ENCODE data around the gene MSH5. TPM values are rescaled to one million over a fixed set of nuclear protein-coding genes. Genes with fewer than 3 reads are reported as not detected.
A peak's percentile ranks its signal among the peaks of the same experiment; 100 is the strongest.

Gene MSH5
- total and polyA plus RNA-seq, 9 of the 15 experiments (the other 6 are each of a cell fraction or from before 2014, with no cell fraction given): 12.5 to 104 (median 46.6) TPM

DNA sequence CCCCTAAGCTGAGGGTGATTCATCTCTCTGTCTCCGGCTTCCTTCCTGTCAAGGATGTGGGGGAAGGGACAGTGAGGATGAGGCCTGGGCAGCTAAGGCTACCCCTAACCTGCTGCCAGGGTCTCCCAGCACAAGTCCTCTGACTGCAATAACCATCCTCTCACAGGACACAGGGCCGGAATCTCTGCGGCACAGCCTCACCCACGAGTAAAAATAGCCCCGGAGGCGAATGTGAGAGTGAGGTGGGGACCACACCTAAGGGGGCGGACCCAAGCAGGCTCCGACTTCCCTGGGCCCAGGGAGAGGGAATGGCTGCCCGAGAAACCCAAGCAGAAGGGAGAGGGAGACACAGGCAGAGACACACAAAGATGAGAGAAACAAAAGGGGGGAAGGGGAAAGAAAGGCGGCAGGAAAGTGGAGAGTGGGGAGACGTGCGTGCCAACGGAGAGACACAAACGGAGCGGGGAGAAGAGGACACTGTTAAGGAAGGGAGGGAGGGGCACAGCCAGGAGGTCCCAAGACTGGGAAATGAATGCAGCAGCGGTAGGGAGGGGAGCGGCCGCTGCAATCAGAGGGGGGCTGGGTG, 4.9 kb upstream of the MSH5 start (continued):
- TF ChIP-seq, protein P1, sequence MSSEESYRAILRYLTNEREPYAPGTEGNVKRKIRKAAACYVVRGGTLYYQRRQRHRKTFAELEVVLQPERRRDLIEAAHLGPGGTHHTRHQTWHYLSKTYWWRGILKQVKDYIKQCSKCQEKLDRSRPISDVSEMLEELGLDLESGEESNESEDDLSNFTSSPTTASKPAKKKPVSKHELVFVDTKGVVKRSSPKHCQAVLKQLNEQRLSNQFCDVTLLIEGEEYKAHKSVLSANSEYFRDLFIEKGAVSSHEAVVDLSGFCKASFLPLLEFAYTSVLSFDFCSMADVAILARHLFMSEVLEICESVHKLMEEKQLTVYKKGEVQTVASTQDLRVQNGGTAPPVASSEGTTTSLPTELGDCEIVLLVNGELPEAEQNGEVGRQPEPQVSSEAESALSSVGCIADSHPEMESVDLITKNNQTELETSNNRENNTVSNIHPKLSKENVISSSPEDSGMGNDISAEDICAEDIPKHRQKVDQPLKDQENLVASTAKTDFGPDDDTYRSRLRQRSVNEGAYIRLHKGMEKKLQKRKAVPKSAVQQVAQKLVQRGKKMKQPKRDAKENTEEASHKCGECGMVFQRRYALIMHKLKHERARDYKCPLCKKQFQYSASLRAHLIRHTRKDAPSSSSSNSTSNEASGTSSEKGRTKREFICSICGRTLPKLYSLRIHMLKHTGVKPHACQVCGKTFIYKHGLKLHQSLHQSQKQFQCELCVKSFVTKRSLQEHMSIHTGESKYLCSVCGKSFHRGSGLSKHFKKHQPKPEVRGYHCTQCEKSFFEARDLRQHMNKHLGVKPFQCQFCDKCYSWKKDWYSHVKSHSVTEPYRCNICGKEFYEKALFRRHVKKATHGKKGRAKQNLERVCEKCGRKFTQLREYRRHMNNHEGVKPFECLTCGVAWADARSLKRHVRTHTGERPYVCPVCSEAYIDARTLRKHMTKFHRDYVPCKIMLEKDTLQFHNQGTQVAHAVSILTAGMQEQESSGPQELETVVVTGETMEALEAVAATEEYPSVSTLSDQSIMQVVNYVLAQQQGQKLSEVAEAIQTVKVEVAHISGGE (CRISPR knock-in tag; IDR thresholded peaks at IDR 0.05): peak in 1 of 3 experiments; percentile 14; a peak in 1 of 6 replicates
- TF ChIP-seq, protein P2, sequence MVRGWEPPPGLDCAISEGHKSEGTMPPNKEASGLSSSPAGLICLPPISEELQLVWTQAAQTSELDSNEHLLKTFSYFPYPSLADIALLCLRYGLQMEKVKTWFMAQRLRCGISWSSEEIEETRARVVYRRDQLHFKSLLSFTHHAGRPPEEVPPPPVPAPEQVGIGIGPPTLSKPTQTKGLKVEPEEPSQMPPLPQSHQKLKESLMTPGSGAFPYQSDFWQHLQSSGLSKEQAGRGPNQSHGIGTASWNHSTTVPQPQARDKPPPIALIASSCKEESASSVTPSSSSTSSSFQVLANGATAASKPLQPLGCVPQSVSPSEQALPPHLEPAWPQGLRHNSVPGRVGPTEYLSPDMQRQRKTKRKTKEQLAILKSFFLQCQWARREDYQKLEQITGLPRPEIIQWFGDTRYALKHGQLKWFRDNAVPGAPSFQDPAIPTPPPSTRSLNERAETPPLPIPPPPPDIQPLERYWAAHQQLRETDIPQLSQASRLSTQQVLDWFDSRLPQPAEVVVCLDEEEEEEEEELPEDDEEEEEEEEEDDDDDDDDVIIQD (CRISPR knock-in tag; IDR thresholded peaks at IDR 0.05): no peak
- TF ChIP-seq, protein P3, sequence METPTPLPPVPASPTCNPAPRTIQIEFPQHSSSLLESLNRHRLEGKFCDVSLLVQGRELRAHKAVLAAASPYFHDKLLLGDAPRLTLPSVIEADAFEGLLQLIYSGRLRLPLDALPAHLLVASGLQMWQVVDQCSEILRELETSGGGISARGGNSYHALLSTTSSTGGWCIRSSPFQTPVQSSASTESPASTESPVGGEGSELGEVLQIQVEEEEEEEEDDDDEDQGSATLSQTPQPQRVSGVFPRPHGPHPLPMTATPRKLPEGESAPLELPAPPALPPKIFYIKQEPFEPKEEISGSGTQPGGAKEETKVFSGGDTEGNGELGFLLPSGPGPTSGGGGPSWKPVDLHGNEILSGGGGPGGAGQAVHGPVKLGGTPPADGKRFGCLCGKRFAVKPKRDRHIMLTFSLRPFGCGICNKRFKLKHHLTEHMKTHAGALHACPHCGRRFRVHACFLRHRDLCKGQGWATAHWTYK (CRISPR knock-in tag; IDR thresholded peaks at IDR 0.05): peak; percentile 19; the same call in 1 of the 2 replicates
- no peak for TF ChIP-seq GATA2 (CRISPR knock-in tag; IDR thresholded peaks at IDR 0.05)
- TF ChIP-seq ZNF695 (CRISPR knock-in tag; IDR thresholded peaks at IDR 0.05): no peak
- no peak for TF ChIP-seq SMARCA4 (IDR thresholded peaks at IDR 0.05)
- no peak for TF ChIP-seq ZNF384 (IDR thresholded peaks at IDR 0.05; ENCODE audit: low read depth, low read length)
- TF ChIP-seq FOXK2 (conservative IDR thresholded peaks at IDR 0.05 in 1 of 2, IDR thresholded peaks at IDR 0.05 in 1 of 2; ENCODE audit: low read depth in 2 of 2): no peak
- no peak for TF ChIP-seq TBP (optimal IDR thresholded peaks at IDR 0.05; ENCODE audit: low read depth, low read length)
- TF ChIP-seq DIDO1 (tag; IDR thresholded peaks at IDR 0.05; ENCODE audit: low read depth): 0 out of 2 replicates have a peak, but pooled peaks have one; percentile 16
- no peak for TF ChIP-seq ZBTB34 (CRISPR knock-in tag; IDR thresholded peaks at IDR 0.05)
- no peak for TF ChIP-seq ZNF589 (CRISPR knock-in tag; IDR thresholded peaks at IDR 0.05; ENCODE audit: low read depth)
- TF ChIP-seq RBM14 (IDR thresholded peaks at IDR 0.05; ENCODE audit: borderline replicate concordance, insufficient read depth, low read depth, low read length): no peak
- TF ChIP-seq BHLHE40 (IDR thresholded peaks at IDR 0.05; ENCODE audit: low read length): peak; percentile 3; the same call in 1 of the 2 replicates
- no peak for TF ChIP-seq HMG20B (CRISPR knock-in tag; IDR thresholded peaks at IDR 0.05)
- no peak for TF ChIP-seq MED1 (CRISPR knock-in tag; IDR thresholded peaks at IDR 0.05; ENCODE audit: borderline replicate concordance)
- TF ChIP-seq ESRRB (CRISPR knock-in tag; IDR thresholded peaks at IDR 0.05; ENCODE audit: borderline replicate concordance): no peak
- no peak for TF ChIP-seq BMI1 (IDR thresholded peaks at IDR 0.05; ENCODE audit: low read length)
- no peak; the same call in 1 of the 2 replicates for TF ChIP-seq ZNF212 (CRISPR knock-in tag; IDR thresholded peaks at IDR 0.05)
- TF ChIP-seq ELF4 (CRISPR knock-in tag; IDR thresholded peaks at IDR 0.05): peak; percentile 98
- TF ChIP-seq L3MBTL2 (IDR thresholded peaks at IDR 0.05): no peak
- no peak for TF ChIP-seq RBM15 (IDR thresholded peaks at IDR 0.05; ENCODE audit: insufficient read depth, low read length)
